HL-60 (cell line): Measurements from ENCODE around the gene PARVB.

Experiments used
- GABPA ChIP-seq: IDR thresholded peaks from 2 replicates; pipeline ENCODE4 v1.6.1; 2012; ENCODE audit warnings: low read depth
- POLR2AphosphoS5 ChIP-seq: IDR thresholded peaks from 2 replicates; pipeline ENCODE4 v1.6.1; 2012; ENCODE audit warnings: low read depth
- REST ChIP-seq: IDR thresholded peaks from 2 replicates; pipeline ENCODE4 v1.6.1; 2012; ENCODE audit warnings: low read depth; ENCODE audit not compliant: insufficient replicate concordance
- SPI1 ChIP-seq: IDR thresholded peaks from 2 replicates; pipeline ENCODE4 v1.6.1; 2012; ENCODE audit warnings: low read depth, mild to moderate bottlenecking, borderline replicate concordance
- TF ChIP-seq, protein P1 (sequence below): IDR thresholded peaks from one replicate; pipeline ENCODE4 v1.5.1; 2011; ENCODE audit warnings: low read length, control low read depth, inconsistent platforms; ENCODE audit not compliant: insufficient read depth

GRCh38 chr22:44086271-44087088 is 62.4 kb downstream of the PARVB start:
- TF ChIP-seq, protein P1, sequence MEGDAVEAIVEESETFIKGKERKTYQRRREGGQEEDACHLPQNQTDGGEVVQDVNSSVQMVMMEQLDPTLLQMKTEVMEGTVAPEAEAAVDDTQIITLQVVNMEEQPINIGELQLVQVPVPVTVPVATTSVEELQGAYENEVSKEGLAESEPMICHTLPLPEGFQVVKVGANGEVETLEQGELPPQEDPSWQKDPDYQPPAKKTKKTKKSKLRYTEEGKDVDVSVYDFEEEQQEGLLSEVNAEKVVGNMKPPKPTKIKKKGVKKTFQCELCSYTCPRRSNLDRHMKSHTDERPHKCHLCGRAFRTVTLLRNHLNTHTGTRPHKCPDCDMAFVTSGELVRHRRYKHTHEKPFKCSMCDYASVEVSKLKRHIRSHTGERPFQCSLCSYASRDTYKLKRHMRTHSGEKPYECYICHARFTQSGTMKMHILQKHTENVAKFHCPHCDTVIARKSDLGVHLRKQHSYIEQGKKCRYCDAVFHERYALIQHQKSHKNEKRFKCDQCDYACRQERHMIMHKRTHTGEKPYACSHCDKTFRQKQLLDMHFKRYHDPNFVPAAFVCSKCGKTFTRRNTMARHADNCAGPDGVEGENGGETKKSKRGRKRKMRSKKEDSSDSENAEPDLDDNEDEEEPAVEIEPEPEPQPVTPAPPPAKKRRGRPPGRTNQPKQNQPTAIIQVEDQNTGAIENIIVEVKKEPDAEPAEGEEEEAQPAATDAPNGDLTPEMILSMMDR: no peak
- no peak for TF ChIP-seq REST
- TF ChIP-seq POLR2AphosphoS5: no peak
- no peak for TF ChIP-seq SPI1
- no peak for TF ChIP-seq GABPA
